SW480 (cell line): ENCODE results near the gene TPPP.

Experiments used
- DNase-seq: peaks from one replicate; pipeline ENCODE4 v3.0.0-alpha.2; 2016; ENCODE audit warnings: low spot score

TPPP gene

GRCh38 chr5:624951-625230 lies 68.3 kb downstream of the TPPP start:
- DNase-seq: no peak

GRCh38 chr5:624118-624950 lies 68.8 kb downstream of the TPPP start:
- no peak for DNase-seq

GRCh38 chr5:623531-623930 lies 69.6 kb downstream of the TPPP start:
- DNase-seq: no peak

- DNase-seq: no peak
Observed at GRCh38 chr5:622946-623522, 70.1 kb downstream of the TPPP start.

- no peak for DNase-seq
Observed at GRCh38 chr5:622359-622758, 70.8 kb downstream of the TPPP start.

- no peak for DNase-seq
Observed at GRCh38 chr5:621341-621761, 71.8 kb downstream of the TPPP start.

- no peak for DNase-seq
Observed at GRCh38 chr5:620586-621180, 72.5 kb downstream of the TPPP start.

GRCh38 chr5:620152-620551 lies 73.0 kb downstream of the TPPP start:
- no peak for DNase-seq

GRCh38 chr5:619444-619843 lies 73.7 kb downstream of the TPPP start:
- DNase-seq: no peak

GRCh38 chr5:618450-618849 lies 74.7 kb downstream of the TPPP start:
- no peak for DNase-seq

GRCh38 chr5:617896-618295 lies 75.3 kb downstream of the TPPP start:
- DNase-seq: no peak

GRCh38 chr5:616484-617039 lies 76.6 kb downstream of the TPPP start:
- peak; percentile 23 for DNase-seq

GRCh38 chr5:612498-613424 lies 80.4 kb downstream of the TPPP start:
- peak; percentile 49 for DNase-seq

- DNase-seq: peak; percentile 90
Observed at GRCh38 chr5:611731-612486, 81.2 kb downstream of the TPPP start, which contains the start of gene CEP72. CEP72 (plus strand) TSS chr5:612340; CDS start chr5:612362, 22 bp downstream.

GRCh38 chr5:610744-611730 lies 82.1 kb downstream of the TPPP start:
- DNase-seq: no peak

GRCh38 chr5:610011-610743 lies 83.0 kb downstream of the TPPP start:
- DNase-seq: no peak
